GM12865 (cell line): ENCODE data around the gene NADK2.

Experiments used
- DNase-seq: peaks from one replicate; pipeline ENCODE4 v3.0.0; 2010; ENCODE audit warnings: low read depth
- H3K4me3 ChIP-seq: 2 replicates; pipeline ENCODE4 v1.5.1; 2011; ENCODE audit warnings: mild to moderate bottlenecking, low read depth, low read length, control low read depth
- TF ChIP-seq, protein P1 (sequence below): IDR thresholded peaks from 2 replicates; pipeline ENCODE4 v1.5.1; 2011; ENCODE audit warnings: low read length, control low read depth, low read depth, inconsistent platforms; ENCODE audit not compliant: insufficient read depth; ENCODE audit errors: missing control alignments

The NADK2 gene

GRCh38 chr5:36170832-36171424 is 70.8 kb downstream of the NADK2 start:
- no peak overlapping the region for H3K4me3 ChIP-seq
- TF ChIP-seq, protein P1, sequence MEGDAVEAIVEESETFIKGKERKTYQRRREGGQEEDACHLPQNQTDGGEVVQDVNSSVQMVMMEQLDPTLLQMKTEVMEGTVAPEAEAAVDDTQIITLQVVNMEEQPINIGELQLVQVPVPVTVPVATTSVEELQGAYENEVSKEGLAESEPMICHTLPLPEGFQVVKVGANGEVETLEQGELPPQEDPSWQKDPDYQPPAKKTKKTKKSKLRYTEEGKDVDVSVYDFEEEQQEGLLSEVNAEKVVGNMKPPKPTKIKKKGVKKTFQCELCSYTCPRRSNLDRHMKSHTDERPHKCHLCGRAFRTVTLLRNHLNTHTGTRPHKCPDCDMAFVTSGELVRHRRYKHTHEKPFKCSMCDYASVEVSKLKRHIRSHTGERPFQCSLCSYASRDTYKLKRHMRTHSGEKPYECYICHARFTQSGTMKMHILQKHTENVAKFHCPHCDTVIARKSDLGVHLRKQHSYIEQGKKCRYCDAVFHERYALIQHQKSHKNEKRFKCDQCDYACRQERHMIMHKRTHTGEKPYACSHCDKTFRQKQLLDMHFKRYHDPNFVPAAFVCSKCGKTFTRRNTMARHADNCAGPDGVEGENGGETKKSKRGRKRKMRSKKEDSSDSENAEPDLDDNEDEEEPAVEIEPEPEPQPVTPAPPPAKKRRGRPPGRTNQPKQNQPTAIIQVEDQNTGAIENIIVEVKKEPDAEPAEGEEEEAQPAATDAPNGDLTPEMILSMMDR = no peak
- DNase-seq = no peak

GRCh38 chr5:36168737-36169136 is 73.0 kb downstream of the NADK2 start:
- TF ChIP-seq, protein P1 = no peak
- H3K4me3 ChIP-seq = no peak overlapping the region
- no peak for DNase-seq

GRCh38 chr5:36164461-36164860 is 77.3 kb downstream of the NADK2 start:
- DNase-seq = no peak
- H3K4me3 ChIP-seq = no peak overlapping the region
- TF ChIP-seq, protein P1 = no peak

DNA sequence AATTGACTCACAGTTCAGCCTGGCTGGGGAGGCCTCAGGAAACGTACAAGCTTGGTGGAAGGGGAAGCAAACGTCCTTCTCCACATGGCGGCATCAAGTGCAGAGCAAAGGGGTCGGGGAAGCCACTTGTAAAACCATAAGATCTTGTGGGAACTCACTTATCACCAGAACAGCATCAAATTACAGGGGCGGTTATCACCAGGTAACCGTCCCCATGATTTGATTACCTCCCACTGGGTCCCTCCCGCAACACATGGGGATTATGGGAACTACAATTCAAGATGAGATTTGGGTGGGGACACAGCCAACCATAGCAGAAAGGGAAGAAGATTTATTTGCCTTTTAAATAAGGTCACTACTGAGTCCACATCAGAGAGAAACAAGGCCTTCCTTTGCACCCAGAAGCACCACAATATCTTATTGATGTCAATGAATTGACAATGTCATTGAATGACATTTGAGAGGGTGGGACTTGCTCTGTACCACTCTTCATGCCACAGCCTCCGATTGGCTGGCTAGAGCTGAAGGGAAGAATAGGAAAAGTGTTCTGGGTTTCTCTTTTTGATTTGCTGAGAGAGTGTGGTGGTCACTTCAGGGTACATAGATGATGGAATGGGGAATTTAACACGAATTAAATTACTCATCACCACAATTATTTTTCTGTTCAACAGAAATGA is 78.8 kb downstream of the NADK2 start:
- no peak for DNase-seq
- TF ChIP-seq, protein P1 = no peak
- H3K4me3 ChIP-seq = no peak overlapping the region

DNA sequence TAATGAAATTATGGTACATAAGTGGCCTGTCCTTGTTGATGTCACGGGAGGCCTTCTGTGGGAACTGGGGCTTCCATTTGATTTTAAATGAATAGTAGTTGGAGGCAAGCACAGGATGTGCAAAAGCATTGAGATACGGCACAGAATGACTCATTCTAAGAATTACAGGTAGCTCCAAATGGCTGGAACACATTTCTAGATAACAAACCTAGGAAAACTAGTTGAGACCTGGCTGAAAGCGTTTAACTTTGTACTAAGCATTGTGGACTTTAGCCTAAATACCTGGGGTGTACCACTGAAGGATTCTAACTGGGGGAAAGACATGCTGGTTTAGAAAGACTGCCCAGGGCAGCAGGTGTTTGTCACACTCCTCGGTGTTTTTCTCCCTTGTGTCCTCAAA is 80.4 kb downstream of the NADK2 start:
- TF ChIP-seq, protein P1 = no peak
- no peak for DNase-seq
- no peak overlapping the region for H3K4me3 ChIP-seq

DNA sequence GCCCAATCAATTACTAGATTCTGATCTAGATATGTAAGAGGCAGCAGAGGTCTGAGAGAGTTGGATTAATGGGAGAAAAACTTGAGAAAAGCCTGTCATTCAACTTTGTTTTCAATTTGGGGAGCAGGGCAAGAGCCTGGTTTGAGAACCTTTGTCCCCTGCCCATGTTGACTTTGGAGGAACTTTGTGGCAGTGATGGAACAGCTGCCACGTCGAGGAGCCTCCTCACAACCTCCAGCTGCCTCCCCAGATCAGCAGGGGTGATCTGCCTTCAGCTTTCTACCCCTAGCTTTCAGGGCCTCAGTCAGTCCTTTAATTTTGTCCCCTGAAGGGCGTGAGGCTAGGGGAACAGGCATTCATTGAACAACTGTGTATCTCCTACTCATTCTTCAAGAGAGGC is 81.1 kb downstream of the NADK2 start:
- TF ChIP-seq, protein P1 = no peak
- no peak for DNase-seq

DNA sequence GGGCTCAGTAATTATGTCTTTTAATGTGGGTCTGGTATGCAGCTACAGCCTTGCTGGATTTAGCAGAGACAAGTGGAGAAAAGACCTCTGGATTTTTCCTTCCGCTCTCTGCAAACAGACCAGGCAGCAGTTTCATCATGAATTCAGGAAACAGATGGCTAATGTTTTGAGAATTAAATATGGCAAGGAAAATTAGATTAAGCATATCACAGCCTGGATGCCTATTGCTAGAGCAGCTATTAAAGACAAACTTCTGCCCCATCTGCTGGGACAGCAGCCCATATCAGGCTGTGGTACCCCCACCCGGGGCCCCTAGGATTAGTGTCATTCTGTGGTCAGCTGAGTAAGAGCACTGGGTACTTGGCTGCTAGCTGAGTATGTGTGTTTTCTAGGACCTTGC is 83.6 kb downstream of the NADK2 start:
- DNase-seq = no peak
- TF ChIP-seq, protein P1 = no peak
- H3K4me3 ChIP-seq = no peak overlapping the region

More for the DNA sequence above, 81.1 kb downstream of the NADK2 start:
- H3K4me3 ChIP-seq = no peak overlapping the region
